A673 (cell line): ENCODE results near the gene HSD17B4.

Experiments used
- EZH2 ChIP-seq: fragments of 200-600 bp; sonication (generic); IDR thresholded peaks from 2 replicates; pipeline ENCODE4 v1.6.1; 2017; ENCODE audit warnings: borderline replicate concordance, low read depth, mild to moderate bottlenecking, mixed read lengths, antibody characterized with exemption, low read length; ENCODE audit not compliant: poor library complexity, severe bottlenecking
- TF ChIP-seq, protein P1 (sequence below): fragments of 300-800, 200-600 bp; sonication (generic); conservative IDR thresholded peaks from 2 replicates; pipeline ENCODE4 v1.5.1; 2017; ENCODE audit warnings: low read depth, mild to moderate bottlenecking, antibody characterized with exemption, low read length, moderate library complexity, mixed read lengths

DNA sequence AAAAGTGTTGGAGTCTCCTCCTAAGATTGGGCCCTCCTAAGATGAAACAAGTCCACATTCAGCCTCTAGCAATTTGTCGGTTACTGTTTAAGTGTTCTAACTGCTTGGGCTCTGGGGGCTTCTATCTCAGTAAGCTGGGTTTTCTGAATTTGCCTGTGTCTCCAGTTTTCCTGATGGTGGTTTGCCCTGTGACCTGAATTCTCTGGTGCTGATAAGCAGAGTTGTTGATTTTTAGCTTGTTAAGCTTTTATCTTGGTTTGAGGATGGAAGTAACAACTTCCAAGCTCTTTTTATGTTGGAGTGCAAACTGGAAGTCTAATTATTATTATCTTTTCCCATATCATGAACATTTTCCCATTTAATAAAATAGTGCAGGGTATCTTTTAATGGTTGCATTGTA lies 30.9 kb downstream of the HSD17B4 start:
- TF ChIP-seq, protein P1, sequence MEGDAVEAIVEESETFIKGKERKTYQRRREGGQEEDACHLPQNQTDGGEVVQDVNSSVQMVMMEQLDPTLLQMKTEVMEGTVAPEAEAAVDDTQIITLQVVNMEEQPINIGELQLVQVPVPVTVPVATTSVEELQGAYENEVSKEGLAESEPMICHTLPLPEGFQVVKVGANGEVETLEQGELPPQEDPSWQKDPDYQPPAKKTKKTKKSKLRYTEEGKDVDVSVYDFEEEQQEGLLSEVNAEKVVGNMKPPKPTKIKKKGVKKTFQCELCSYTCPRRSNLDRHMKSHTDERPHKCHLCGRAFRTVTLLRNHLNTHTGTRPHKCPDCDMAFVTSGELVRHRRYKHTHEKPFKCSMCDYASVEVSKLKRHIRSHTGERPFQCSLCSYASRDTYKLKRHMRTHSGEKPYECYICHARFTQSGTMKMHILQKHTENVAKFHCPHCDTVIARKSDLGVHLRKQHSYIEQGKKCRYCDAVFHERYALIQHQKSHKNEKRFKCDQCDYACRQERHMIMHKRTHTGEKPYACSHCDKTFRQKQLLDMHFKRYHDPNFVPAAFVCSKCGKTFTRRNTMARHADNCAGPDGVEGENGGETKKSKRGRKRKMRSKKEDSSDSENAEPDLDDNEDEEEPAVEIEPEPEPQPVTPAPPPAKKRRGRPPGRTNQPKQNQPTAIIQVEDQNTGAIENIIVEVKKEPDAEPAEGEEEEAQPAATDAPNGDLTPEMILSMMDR: no peak
- TF ChIP-seq EZH2: no peak
